ENCODE data around the gene SUSD4. TPM values are rescaled to one million over a fixed set of nuclear protein-coding genes. Genes with fewer than 3 reads are reported as not detected.
A peak's percentile ranks its signal among the peaks of the same experiment; 100 is the strongest.

Gene SUSD4
- total RNA-seq, 1 experiment from 2014 or later: 3.2 TPM

- DNase-seq: peak in 1 of 2 experiments; percentile 10
- H4K20me1 ChIP-seq (ENCODE audit: insufficient read depth): no peaks in the 10 kb centered on the region
- H3K9me3 ChIP-seq (ENCODE audit: insufficient read depth, low read depth): no peaks in the 10 kb centered on the region
- H2AFZ ChIP-seq: peak overlapping the region; percentile 70; the same call in 1 of the 2 replicates
- no peaks in the 10 kb centered on the region for H3K79me2 ChIP-seq (ENCODE audit: low read depth)
- peak overlapping the region; percentile 63 for H3K4me3 ChIP-seq
- H3F3A ChIP-seq (ENCODE audit: insufficient read depth, low read depth): peaks cover 9% of the 10 kb centered on the region
- peaks cover 6% of the 10 kb centered on the region; the same call in 1 of the 2 replicates for H3K4me1 ChIP-seq (replicated peaks; ENCODE audit: insufficient read depth)
- peak overlapping the region; percentile 82 for H3K4me2 ChIP-seq
- ChIA-PET CTCF (interaction anchor here (0.6 kb wide), 2 partner anchors 8 to 161 kb away, joined by 3 to 4 read pairs; no protein-coding TSS in a partner anchor), POLR2A (ENCODE audit: unreplicated experiment) (interaction anchor here (0.6 kb wide), 1 partner anchor 300 kb away, joined by 4 read pairs; no protein-coding TSS in a partner anchor)
- H3K27ac ChIP-seq: no peak overlapping the region
- intact Hi-C loops (cut with micrococcal nuclease; ENCODE audit: unreplicated experiment): loop anchor here (5.0 kb wide), 1 partner anchor 231 kb away; no protein-coding TSS in a partner anchor
- no peaks in the 10 kb centered on the region for H3K9me2 ChIP-seq (ENCODE audit: insufficient read depth)
- H3K27me3 ChIP-seq (ENCODE audit: insufficient read depth, low read depth): peaks cover 59% of the 10 kb centered on the region
- no TSS peak for BruUV-seq (replicated peaks)
- no peaks in the 10 kb centered on the region for H3K36me3 ChIP-seq (ENCODE audit: low read depth)
- TF ChIP-seq CTCF (conservative IDR thresholded peaks at IDR 0.05) (no peak), EZH2 (IDR thresholded peaks at IDR 0.05; ENCODE audit: low read depth) (no peak)
These were observed 720 bp downstream of the SUSD4 start for GRCh38 chr1:223363057-223363855.

- TF ChIP-seq CTCF (conservative IDR thresholded peaks at IDR 0.05): peak; percentile 47; the same call in 1 of the 2 replicates
- TF ChIP-seq EZH2 (IDR thresholded peaks at IDR 0.05; ENCODE audit: low read depth): no peak
- H3K4me3 ChIP-seq: no peak overlapping the region
- H2AFZ ChIP-seq: no peak overlapping the region
- H3F3A ChIP-seq (ENCODE audit: insufficient read depth, low read depth): no peaks in the 10 kb centered on the region
- H3K36me3 ChIP-seq (ENCODE audit: low read depth): no peaks in the 10 kb centered on the region
- H3K9me2 ChIP-seq (ENCODE audit: insufficient read depth): no peaks in the 10 kb centered on the region
- intact Hi-C loops (cut with micrococcal nuclease; ENCODE audit: unreplicated experiment): no loop called here
- ChIA-PET POLR2A (ENCODE audit: unreplicated experiment) (interaction anchor here (0.6 to 0.7 kb wide), 2 partner anchors 222 to 825 kb away, joined by 3 to 4 read pairs; no protein-coding TSS in a partner anchor), CTCF (interaction anchor here (1.3 to 1.4 kb wide), 2 partner anchors 184 to 225 kb away, joined by 3 to 7 read pairs; no protein-coding TSS in a partner anchor)
- DNase-seq: peak in 1 of 2 experiments; percentile 72
- no peaks in the 10 kb centered on the region; the same call in 1 of the 2 replicates for H3K4me1 ChIP-seq (replicated peaks; ENCODE audit: insufficient read depth)
- no peak overlapping the region for H3K4me2 ChIP-seq
- no peaks in the 10 kb centered on the region for H3K9me3 ChIP-seq (ENCODE audit: insufficient read depth, low read depth)
- H3K27me3 ChIP-seq (ENCODE audit: insufficient read depth, low read depth): peaks cover 44% of the 10 kb centered on the region
- no peak overlapping the region for H3K27ac ChIP-seq
- H3K79me2 ChIP-seq (ENCODE audit: low read depth): no peaks in the 10 kb centered on the region
- H4K20me1 ChIP-seq (ENCODE audit: insufficient read depth): no peaks in the 10 kb centered on the region
- no TSS peak for BruUV-seq (replicated peaks)
These were observed 5.2 kb downstream of the SUSD4 start for GRCh38 chr1:223358826-223359225.

GRCh38 chr1:223355699-223356098 lies 8.3 kb downstream of the SUSD4 start:
- CTCF ChIA-PET: no interaction called here
- no TSS peak for BruUV-seq (replicated peaks)
- Histone ChIP-seq H3K9me3 (ENCODE audit: insufficient read depth, low read depth) (no peaks in the 10 kb centered on the region), H3K27me3 (ENCODE audit: insufficient read depth, low read depth) (peaks cover 37% of the 10 kb centered on the region), H3K4me2 (no peak overlapping the region), H2AFZ (no peak overlapping the region), H3F3A (ENCODE audit: insufficient read depth, low read depth) (no peaks in the 10 kb centered on the region), H3K79me2 (ENCODE audit: low read depth) (no peaks in the 10 kb centered on the region), H4K20me1 (ENCODE audit: insufficient read depth) (no peaks in the 10 kb centered on the region), H3K4me1 (replicated peaks; ENCODE audit: insufficient read depth) (no peaks in the 10 kb centered on the region), H3K27ac (no peak overlapping the region), H3K9me2 (ENCODE audit: insufficient read depth) (no peaks in the 10 kb centered on the region), H3K4me3 (no peak overlapping the region), H3K36me3 (ENCODE audit: low read depth) (no peaks in the 10 kb centered on the region)
- intact Hi-C loops (cut with micrococcal nuclease; ENCODE audit: unreplicated experiment): no loop called here
- TF ChIP-seq EZH2 (IDR thresholded peaks at IDR 0.05; ENCODE audit: low read depth): no peak
- TF ChIP-seq CTCF (conservative IDR thresholded peaks at IDR 0.05): no peak
- DNase-seq: no peak
- POLR2A ChIA-PET (ENCODE audit: unreplicated experiment): no interaction called here

All from PC-9 (cell line).